Nephron progenitor cell (in vitro differentiated cells): ENCODE data around the gene AGFG2.

ENCODE experiments used
- DNase-seq: peaks from one replicate; pipeline ENCODE4 v3.0.0; 2021
- H3K27ac Mint-ChIP-seq: 2 replicates; pipeline ENCODE4 v1.8.0; 2021; ENCODE audit warnings: mild to moderate bottlenecking, moderate library complexity, mixed read lengths
- H3K27me3 Mint-ChIP-seq: 2 replicates; pipeline ENCODE4 v1.8.0; 2021; ENCODE audit warnings: mild to moderate bottlenecking, low read depth, mixed read lengths; ENCODE audit not compliant: poor library complexity
- H3K36me3 Mint-ChIP-seq: 2 replicates; pipeline ENCODE4 v1.8.0; 2021; ENCODE audit warnings: low read depth, mixed read lengths
- H3K4me1 Mint-ChIP-seq: 2 replicates; pipeline ENCODE4 v1.8.0; 2021; ENCODE audit warnings: mixed read lengths
- H3K4me3 Mint-ChIP-seq: 2 replicates; pipeline ENCODE4 v1.8.0; 2021; ENCODE audit warnings: mild to moderate bottlenecking, moderate library complexity, mixed read lengths
- H3K9me3 Mint-ChIP-seq: 2 replicates; pipeline ENCODE4 v1.8.0; 2021; ENCODE audit warnings: mild to moderate bottlenecking, moderate library complexity, mixed read lengths
- CTCF ChIP-seq: fragments of 200-600 bp; sonication (generic); IDR thresholded peaks from 2 replicates; pipeline ENCODE4 v1.5.0; 2021; ENCODE audit warnings: antibody characterized with exemption

The AGFG2 gene

GRCh38 chr7:100509231-100509630, 29.8 kb upstream of the AGFG2 start:
- Mint-ChIP-seq H3K36me3 (no peaks in the 10 kb centered on the region), H3K4me3 (no peak overlapping the region), H3K9me3 (no peaks in the 10 kb centered on the region), H3K4me1 (no peaks in the 10 kb centered on the region), H3K27ac (no peak overlapping the region), H3K27me3 (peaks cover 15% of the 10 kb centered on the region)
- DNase-seq: no peak
- no peak for TF ChIP-seq CTCF

GRCh38 chr7:100510437-100511239, 28.4 kb upstream of the AGFG2 start:
- Mint-ChIP-seq H3K36me3 (no peaks in the 10 kb centered on the region), H3K4me3 (no peak overlapping the region), H3K9me3 (no peaks in the 10 kb centered on the region), H3K4me1 (peaks cover 5% of the 10 kb centered on the region), H3K27ac (no peak overlapping the region), H3K27me3 (peaks cover 15% of the 10 kb centered on the region)
- no peak for DNase-seq
- no peak for TF ChIP-seq CTCF

GRCh38 chr7:100513212-100513810, 25.7 kb upstream of the AGFG2 start:
- H3K27ac Mint-ChIP-seq: no peak overlapping the region
- peaks cover 5% of the 10 kb centered on the region for H3K4me1 Mint-ChIP-seq
- H3K9me3 Mint-ChIP-seq: no peaks in the 10 kb centered on the region
- peaks cover 3% of the 10 kb centered on the region for H3K27me3 Mint-ChIP-seq
- no peak for DNase-seq
- no peak overlapping the region for H3K4me3 Mint-ChIP-seq
- H3K36me3 Mint-ChIP-seq: no peaks in the 10 kb centered on the region
- TF ChIP-seq CTCF: no peak

- Mint-ChIP-seq H3K9me3 (no peaks in the 10 kb centered on the region), H3K36me3 (no peaks in the 10 kb centered on the region), H3K27ac (peak overlapping the region; percentile 75), H3K4me1 (peaks cover 5% of the 10 kb centered on the region), H3K4me3 (no peak overlapping the region), H3K27me3 (no peaks in the 10 kb centered on the region)
- DNase-seq: no peak
- no peak for TF ChIP-seq CTCF
Measured at GRCh38 chr7:100515072-100515532, 23.9 kb upstream of the AGFG2 start.

GRCh38 chr7:100516135-100516812, 22.7 kb upstream of the AGFG2 start:
- no peak overlapping the region for H3K27ac Mint-ChIP-seq
- no peaks in the 10 kb centered on the region for H3K36me3 Mint-ChIP-seq
- H3K4me3 Mint-ChIP-seq: no peak overlapping the region
- peaks cover 1% of the 10 kb centered on the region for H3K27me3 Mint-ChIP-seq
- H3K9me3 Mint-ChIP-seq: no peaks in the 10 kb centered on the region
- TF ChIP-seq CTCF: no peak
- H3K4me1 Mint-ChIP-seq: peaks cover 5% of the 10 kb centered on the region
- no peak for DNase-seq
